ENCODE results near the gene SCYL1.

The SCYL1 gene

GRCh38 chr11:65482306-65482850 is 42.5 kb upstream of the SCYL1 start:
- no peak overlapping the region for H3K4me3 ChIP-seq (ENCODE audit: low read length)
- no peak for TF ChIP-seq CTCF (IDR thresholded peaks at IDR 0.05; ENCODE audit: insufficient read depth, low read depth, low read length, missing control alignments)
- DNase-seq (ENCODE audit: low read depth): no peak

GRCh38 chr11:65485920-65486219 is 39.0 kb upstream of the SCYL1 start:
- TF ChIP-seq CTCF (IDR thresholded peaks at IDR 0.05; ENCODE audit: insufficient read depth, low read depth, low read length, missing control alignments): no peak
- DNase-seq (ENCODE audit: low read depth): peak; percentile 71
- no peak overlapping the region for H3K4me3 ChIP-seq (ENCODE audit: low read length)

GRCh38 chr11:65486570-65487466 is 38.1 kb upstream of the SCYL1 start:
- DNase-seq (ENCODE audit: low read depth): no peak
- TF ChIP-seq CTCF (IDR thresholded peaks at IDR 0.05; ENCODE audit: insufficient read depth, low read depth, low read length, missing control alignments): no peak
- no peak overlapping the region for H3K4me3 ChIP-seq (ENCODE audit: low read length)

GRCh38 chr11:65487467-65488272 is 37.2 kb upstream of the SCYL1 start:
- DNase-seq (ENCODE audit: low read depth): peak; percentile 100
- peak overlapping the region; percentile 3 for H3K4me3 ChIP-seq (ENCODE audit: low read length)
- TF ChIP-seq CTCF (IDR thresholded peaks at IDR 0.05; ENCODE audit: insufficient read depth, low read depth, low read length, missing control alignments): no peak

GRCh38 chr11:65488273-65489034 is 36.4 kb upstream of the SCYL1 start:
- DNase-seq (ENCODE audit: low read depth): peak; percentile 46
- no peak for TF ChIP-seq CTCF (IDR thresholded peaks at IDR 0.05; ENCODE audit: insufficient read depth, low read depth, low read length, missing control alignments)
- H3K4me3 ChIP-seq (ENCODE audit: low read length): peak overlapping the region; percentile 3

GRCh38 chr11:65489035-65489705 is 35.7 kb upstream of the SCYL1 start:
- H3K4me3 ChIP-seq (ENCODE audit: low read length): no peak overlapping the region
- no peak for DNase-seq (ENCODE audit: low read depth)
- TF ChIP-seq CTCF (IDR thresholded peaks at IDR 0.05; ENCODE audit: insufficient read depth, low read depth, low read length, missing control alignments): no peak
